ENCODE data around the gene PPP2R5D. TPM values are rescaled to one million over a fixed set of nuclear protein-coding genes. Genes with fewer than 3 reads are reported as not detected.
A peak's percentile ranks its signal among the peaks of the same experiment; 100 is the strongest.

PPP2R5D gene
- total RNA-seq, 1 experiment from 2014 or later, result 94.2 TPM

GRCh38 chr6:43055966-43056365, 71.6 kb downstream of the PPP2R5D start:
- no peak for DNase-seq (ENCODE audit: low read depth)

GRCh38 chr6:43058531-43058930, 74.2 kb downstream of the PPP2R5D start:
- DNase-seq (ENCODE audit: low read depth), result peak; percentile 63

DNA sequence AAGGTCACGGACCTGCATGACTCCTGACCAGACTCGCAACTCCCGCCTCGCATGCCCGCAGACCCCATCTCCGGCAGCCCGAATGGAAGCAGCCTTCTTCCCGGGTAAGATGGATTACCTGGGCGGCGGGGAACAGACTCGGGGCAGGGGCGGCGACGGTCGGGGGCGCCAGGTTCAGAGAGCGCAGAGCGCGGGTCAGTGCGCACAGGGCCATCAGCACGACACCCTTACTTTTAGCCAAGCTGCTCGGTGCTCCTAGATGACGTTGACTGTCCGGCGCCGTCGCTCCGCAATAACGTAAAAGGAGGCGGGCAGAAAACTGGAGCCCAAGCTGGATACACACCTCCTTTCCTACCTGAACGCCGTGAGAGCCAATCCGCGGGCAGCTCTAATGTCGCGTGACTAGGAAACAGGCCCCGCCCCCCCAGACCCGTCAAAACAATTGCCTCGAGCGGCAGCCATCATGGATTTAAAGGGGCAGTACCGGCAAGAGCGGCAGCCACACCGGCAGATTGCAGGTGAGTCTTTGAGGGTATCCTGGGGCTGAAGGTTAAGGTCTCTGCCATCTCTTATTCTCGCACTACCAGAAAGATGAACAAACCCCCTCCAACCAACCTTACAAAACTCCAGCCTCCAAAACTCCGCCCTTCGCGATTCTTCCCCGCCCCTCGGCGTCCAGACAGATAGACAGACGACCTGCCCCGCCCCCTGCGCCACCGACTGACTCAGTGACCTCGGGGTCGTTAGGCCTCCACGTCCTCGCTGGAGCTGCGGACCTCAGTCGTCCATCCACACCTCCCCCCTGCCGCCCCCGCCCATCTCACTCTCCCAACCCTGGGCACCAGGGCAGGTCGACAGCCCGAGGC, 75.0 kb downstream of the PPP2R5D start, which contains the start of the genes KLC4 and MRPL2:
TSS of gene KLC4 (plus strand) at position 464 of the 866 bp plus-strand sequence. CDS start 1,705 bp downstream, outside the sequence.
TSS of gene MRPL2 (minus strand) at position 267 of the 866 bp plus-strand sequence. CDS start at position 214, 53 bp downstream.
- DNase-seq (ENCODE audit: low read depth), result peak; percentile 99

- DNase-seq (ENCODE audit: low read depth), result peak; percentile 55
These were observed 75.8 kb downstream of the PPP2R5D start for GRCh38 chr6:43060034-43060754.

DNA sequence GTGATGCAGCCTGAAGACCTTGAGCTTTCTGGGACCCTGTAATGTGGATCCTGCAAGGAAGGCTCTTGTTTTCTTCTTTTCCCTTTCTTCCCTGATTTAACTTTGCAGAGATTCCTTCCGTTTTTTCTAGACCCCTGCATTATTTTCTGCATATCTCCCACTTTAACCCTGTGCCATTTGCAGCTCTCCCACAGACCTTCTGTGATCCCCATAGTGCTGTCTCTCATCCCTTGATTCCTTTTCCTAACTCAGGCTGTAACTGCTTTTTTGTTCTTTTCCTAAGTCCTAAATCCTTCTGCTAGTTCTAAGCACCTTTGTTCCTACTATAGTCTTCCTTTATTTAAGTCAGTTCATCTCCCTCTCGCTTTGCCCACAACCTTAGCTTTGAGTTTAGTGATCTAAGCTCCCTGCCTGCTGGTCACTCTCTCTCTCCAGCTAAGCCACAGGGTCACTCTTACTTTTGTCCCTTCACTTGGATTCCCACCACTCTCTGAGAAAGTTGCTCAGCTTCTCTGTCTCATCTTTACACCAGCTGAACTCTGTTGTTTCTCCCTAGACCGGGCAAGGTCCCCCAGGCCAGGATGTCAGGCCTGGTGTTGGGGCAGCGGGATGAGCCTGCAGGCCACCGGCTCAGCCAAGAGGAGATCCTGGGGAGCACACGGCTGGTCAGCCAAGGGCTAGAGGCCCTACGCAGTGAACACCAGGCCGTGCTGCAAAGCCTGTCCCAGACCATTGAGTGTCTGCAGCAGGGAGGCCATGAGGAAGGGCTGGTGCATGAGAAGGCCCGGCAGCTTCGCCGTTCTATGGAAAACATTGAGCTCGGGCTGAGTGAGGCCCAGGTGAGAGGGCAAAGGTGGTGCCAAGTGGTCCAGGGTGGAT, 76.6 kb downstream of the PPP2R5D start:
- no peak for DNase-seq (ENCODE audit: low read depth)

DNA sequence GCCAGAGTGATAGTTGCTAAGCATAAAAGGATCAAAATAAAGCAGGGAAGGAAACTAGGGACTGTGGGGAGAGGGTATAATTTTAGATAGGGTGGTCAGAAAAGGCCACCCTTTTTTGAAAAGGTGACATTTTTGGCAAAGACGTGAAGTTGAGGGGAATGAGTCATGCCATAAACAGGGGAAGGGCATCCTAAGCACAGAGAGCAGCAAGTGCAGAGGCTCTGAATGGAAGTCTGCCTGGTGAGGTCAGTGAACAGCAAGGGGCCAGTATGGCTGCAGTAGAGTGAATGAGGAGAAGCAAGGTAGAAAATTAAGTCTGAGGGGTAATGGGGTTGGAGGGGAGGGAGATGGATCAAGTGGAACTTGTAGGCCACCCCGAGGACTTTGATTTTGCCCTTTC, 77.5 kb downstream of the PPP2R5D start:
- peak; percentile 76 for DNase-seq (ENCODE audit: low read depth)

Other genes with a start within 250 kb of the PPP2R5D start
- 46.2 and 62.8 TPM in 2 replicates for gene TBCC, start 238.5 kb upstream of the PPP2R5D start, total RNA-seq (2014; rRNA removed; shearing (Covaris generic))
- gene BICRAL, start 202.5 kb upstream of the PPP2R5D start, total RNA-seq (2014; rRNA removed; shearing (Covaris generic)), result 5.4 and 7.5 TPM in 2 replicates
- gene RPL7L1, start 105.0 kb upstream of the PPP2R5D start, total RNA-seq (2014; rRNA removed; shearing (Covaris generic)), result 174 and 187 TPM in 2 replicates
- not detected in 2 replicates for gene PTCRA, start 68.5 kb upstream of the PPP2R5D start, total RNA-seq (2014; rRNA removed; shearing (Covaris generic))
- gene CNPY3, start 55.1 kb upstream of the PPP2R5D start, total RNA-seq (2014; rRNA removed; shearing (Covaris generic)), result 58.0 and 78.3 TPM in 2 replicates
- gene GNMT, start 23.8 kb upstream of the PPP2R5D start, total RNA-seq (2014; rRNA removed; shearing (Covaris generic)), result 0.54 TPM in 1 of 2 replicates, not detected in the other
- 13.8 and 14.2 TPM in 2 replicates for gene PEX6, start 5.4 kb upstream of the PPP2R5D start, total RNA-seq (2014; rRNA removed; shearing (Covaris generic))
- 172 and 224 TPM in 2 replicates for gene MEA1, start 29.4 kb downstream of the PPP2R5D start, total RNA-seq (2014; rRNA removed; shearing (Covaris generic))
- 101 and 118 TPM in 2 replicates for gene KLHDC3, start 29.7 kb downstream of the PPP2R5D start, total RNA-seq (2014; rRNA removed; shearing (Covaris generic))
- 153 and 195 TPM in 2 replicates for gene RRP36, start 37.1 kb downstream of the PPP2R5D start, total RNA-seq (2014; rRNA removed; shearing (Covaris generic))
- gene CUL7, start 69.3 kb downstream of the PPP2R5D start, total RNA-seq (2014; rRNA removed; shearing (Covaris generic)), result 8.3 and 17.7 TPM in 2 replicates
- 43.4 and 55.4 TPM in 2 replicates for gene MRPL2, start 74.9 kb downstream of the PPP2R5D start, total RNA-seq (2014; rRNA removed; shearing (Covaris generic))
- gene KLC4, start 75.1 kb downstream of the PPP2R5D start, total RNA-seq (2014; rRNA removed; shearing (Covaris generic)), result 14.7 and 21.1 TPM in 2 replicates
- 76.3 and 162 TPM in 2 replicates for gene PTK7, start 91.7 kb downstream of the PPP2R5D start, total RNA-seq (2014; rRNA removed; shearing (Covaris generic))
- gene SRF, start 186.7 kb downstream of the PPP2R5D start, total RNA-seq (2014; rRNA removed; shearing (Covaris generic)), result 15.6 and 26.5 TPM in 2 replicates
- 14.1 and 21.9 TPM in 2 replicates for gene CUL9, start 197.6 kb downstream of the PPP2R5D start, total RNA-seq (2014; rRNA removed; shearing (Covaris generic))
- 19.3 and 24.3 TPM in 2 replicates for gene DNPH1, start 244.9 kb downstream of the PPP2R5D start, total RNA-seq (2014; rRNA removed; shearing (Covaris generic))